LNCAP (cell line): ENCODE measurements around the gene SPCS1.

Experiments used
- TF ChIP-seq, protein P1 (sequence below): fragments of 450-650 bp; IDR thresholded peaks from 2 replicates; pipeline ENCODE4 v1.5.1; 2017; ENCODE audit warnings: mild to moderate bottlenecking

The SPCS1 gene

DNA sequence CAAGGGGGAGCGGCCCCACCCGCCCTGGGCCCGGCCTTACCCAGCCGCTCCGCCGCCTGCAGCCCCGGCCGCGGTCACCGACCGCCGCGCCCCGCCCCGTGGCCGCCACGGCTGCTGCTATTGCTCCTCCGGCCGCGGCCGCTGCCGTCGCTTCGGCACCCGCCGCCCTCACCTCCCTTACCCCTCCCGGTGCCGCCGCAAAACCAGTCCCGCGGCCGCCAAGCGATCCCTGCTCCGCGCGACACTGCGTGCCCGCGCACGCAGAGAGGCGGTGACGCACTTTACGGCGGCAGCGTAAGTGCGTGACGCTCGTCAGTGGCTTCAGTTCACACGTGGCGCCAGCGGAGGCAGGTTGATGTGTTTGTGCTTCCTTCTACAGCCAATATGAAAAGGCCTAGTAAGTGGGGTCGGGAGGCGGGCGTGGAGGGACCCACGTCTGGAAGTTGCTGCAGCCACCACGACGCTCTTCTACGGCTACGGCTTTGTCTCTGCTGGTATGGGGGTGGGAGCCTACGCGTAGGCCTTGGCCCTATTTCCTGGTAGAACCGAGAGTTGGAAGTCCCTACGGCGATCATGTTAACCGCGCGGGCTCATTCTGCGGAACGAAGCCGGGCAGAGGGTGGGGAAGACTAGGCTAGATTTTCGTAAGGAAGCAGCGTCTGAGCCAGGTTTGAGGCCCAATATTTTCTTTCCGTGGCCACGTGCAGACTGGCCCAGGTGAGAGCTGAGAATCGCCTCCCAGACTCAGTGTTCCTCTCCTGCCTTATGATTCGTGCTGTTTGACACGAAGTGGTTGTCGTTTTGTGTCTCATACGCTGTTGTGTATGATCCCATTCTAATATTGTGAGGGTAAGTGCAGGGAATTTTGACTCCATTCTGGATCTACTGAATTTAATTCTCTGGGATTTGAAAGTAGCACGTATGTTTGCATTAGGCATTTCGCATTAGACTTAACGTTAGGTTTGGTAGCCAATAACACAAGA is 19.9 kb upstream of the SPCS1 start, which contains the start of the genes GNL3 and PBRM1:
GNL3 (plus strand) TSS at position 324 of the 983 bp plus-strand sequence; CDS start at position 385, 61 bp downstream.
PBRM1 (minus strand) TSS at position 205 of the 983 bp plus-strand sequence.
- TF ChIP-seq, protein P1, sequence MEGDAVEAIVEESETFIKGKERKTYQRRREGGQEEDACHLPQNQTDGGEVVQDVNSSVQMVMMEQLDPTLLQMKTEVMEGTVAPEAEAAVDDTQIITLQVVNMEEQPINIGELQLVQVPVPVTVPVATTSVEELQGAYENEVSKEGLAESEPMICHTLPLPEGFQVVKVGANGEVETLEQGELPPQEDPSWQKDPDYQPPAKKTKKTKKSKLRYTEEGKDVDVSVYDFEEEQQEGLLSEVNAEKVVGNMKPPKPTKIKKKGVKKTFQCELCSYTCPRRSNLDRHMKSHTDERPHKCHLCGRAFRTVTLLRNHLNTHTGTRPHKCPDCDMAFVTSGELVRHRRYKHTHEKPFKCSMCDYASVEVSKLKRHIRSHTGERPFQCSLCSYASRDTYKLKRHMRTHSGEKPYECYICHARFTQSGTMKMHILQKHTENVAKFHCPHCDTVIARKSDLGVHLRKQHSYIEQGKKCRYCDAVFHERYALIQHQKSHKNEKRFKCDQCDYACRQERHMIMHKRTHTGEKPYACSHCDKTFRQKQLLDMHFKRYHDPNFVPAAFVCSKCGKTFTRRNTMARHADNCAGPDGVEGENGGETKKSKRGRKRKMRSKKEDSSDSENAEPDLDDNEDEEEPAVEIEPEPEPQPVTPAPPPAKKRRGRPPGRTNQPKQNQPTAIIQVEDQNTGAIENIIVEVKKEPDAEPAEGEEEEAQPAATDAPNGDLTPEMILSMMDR, result no peak

DNA sequence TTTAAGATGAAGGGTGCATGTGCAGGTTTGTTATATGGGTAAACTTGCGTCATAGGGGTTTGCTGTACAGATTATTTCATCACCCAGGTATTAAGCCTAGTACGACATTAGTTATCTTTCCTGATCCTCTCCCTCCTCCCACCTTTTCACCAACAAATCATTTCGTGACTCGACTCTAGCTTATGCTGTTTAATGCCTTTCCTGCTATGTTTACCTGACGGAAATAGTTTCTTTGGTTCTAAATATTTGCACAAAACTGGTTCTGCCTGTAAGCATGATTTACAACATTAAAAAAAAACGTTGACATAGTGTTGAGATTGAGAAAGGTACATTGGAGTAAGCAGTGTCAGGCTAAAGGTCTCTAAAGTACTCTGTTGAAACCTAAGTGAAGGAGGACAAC is 17.6 kb upstream of the SPCS1 start:
- TF ChIP-seq, protein P1, result no peak

DNA sequence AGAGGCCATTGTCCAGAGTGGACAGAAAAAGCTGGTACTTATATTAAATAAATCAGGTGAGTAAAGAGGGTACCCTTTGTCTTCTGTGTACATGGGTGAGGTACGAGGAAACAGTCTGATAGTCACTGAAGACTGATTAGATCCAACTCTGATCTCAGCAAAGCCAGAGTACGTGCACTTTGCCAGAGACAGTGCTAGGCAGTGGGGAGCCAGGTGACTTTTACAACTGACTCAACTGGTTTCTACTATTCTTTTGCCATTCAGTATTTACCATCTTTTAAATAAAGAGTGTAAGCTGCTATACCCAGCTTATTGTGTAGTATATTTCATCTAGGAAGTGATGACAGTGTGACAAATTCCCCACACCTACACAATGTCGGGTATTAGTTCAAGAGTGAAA is 16.8 kb upstream of the SPCS1 start:
- TF ChIP-seq, protein P1, result no peak

DNA sequence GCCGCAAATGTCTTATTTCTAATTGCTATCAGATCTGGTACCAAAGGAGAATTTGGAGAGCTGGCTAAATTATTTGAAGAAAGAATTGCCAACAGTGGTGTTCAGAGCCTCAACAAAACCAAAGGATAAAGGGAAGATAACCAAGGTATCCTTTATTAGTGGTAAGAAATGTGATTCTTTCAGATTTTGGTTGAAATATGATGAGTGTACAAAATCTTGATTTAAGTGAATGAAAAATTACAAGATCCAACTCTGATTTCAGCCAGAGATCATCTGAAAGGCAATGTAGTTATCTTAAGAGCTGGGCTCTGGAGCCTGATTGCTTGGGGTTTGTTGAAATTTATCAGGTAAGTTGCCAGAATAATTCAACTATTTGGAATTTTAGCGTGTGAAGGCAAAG is 15.3 kb upstream of the SPCS1 start:
- TF ChIP-seq, protein P1, result no peak

DNA sequence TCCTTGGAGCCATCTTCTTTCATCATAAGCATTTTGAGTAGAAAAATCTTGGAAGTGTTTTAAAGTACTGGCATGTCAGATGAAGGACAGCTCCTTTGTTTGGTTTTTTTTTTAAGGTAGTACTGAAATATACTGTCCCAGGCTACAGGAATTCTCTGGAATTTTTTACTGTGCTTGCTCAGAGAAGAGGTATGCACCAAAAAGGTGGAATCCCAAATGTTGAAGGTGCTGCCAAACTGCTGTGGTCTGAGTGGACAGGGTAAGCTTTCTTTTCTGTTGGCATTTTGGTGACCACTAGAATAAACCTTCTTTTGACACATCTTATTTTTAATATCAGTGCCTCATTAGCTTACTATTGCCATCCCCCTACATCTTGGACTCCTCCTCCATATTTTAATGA is 12.8 kb upstream of the SPCS1 start:
- TF ChIP-seq, protein P1, result no peak

DNA sequence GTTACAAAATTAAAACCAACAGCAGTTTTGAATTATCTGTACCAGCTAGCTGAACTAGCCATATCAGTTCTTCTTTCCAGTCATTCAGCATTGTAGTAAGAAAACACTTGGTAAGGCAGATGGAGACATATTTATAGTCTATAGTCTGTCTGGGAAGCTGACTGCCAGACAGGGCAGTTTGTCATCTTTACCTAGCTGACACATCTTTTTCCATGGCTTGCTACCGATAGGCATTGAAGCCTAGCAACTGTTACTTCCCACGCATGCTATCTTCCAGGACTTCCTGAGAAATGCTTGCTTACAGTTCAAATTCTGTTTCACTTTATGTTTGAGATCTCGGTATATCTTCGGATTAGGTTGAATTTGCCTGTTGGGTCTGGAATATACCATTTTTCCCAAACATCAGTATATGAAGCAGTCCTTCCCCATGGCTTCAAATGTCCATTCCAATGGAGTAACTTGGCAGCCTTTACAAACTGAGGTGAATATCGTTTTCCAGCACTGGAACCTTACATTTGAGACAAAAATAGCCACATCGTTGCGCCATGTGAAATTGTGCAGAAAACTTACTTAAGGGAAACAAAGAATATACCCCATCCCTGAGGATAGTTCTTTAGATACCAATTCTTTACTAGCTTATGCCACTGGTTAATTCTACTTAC is 11.2 kb upstream of the SPCS1 start:
- TF ChIP-seq, protein P1, result no peak

DNA sequence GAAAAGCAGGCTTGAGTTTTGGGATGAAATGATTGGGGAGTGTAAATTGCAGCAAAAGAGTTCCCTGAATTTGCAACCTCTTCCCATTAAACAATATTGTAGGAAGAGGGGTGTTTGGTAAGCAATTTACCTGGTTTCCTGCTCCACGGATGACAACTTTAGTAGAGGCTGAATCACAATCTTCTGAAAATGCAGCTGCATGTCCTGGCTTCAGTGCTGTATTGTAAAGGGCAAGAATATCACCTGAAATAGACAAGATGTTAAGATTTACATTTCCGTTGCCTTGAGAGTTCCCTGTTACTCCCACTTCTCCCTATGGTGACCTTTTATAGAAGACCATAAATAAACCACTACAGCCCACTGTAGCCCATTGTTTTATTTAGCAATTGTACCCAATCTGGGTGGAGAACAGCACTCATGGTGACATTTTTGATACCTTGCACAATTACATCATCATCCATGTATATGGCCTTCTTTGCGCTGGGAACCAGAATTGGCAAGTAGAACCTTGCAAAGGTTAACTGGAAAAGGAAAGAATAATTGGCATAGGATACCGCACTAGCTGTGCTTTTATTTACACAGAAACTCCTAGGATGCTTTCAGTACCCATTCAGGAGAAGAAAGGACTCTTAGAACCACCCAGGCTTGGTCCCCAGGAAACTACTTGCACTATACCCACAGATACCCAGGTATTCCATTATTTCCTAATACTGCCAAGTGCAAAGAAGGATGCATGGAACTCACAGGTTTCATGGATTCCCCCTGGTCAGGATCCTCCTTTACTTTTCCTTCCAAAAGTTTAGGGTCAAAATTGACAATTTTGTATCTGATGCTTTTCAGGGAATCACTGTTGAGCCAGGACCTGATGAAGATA is 9.9 kb upstream of the SPCS1 start:
- TF ChIP-seq, protein P1, result no peak
